Brain microvascular endothelial cell (primary cell): Measurements from ENCODE around the gene RIMBP2.

Experiments used
- DNase-seq: peaks from one replicate; pipeline ENCODE4 v3.0.0-alpha.2; 2020
- H3K27ac ChIP-seq: fragments of 250-450 bp; sonication (Bioruptor Pico); 2 replicates; pipeline ENCODE4 v1.5.1; 2020; ENCODE audit warnings: mild to moderate bottlenecking, moderate library complexity
- H3K27me3 ChIP-seq: fragments of 250-450 bp; sonication (Bioruptor Pico); replicated peaks from 2 replicates; pipeline ENCODE4 v1.5.1; 2020; ENCODE audit warnings: mild to moderate bottlenecking
- H3K36me3 ChIP-seq: fragments of 250-450 bp; sonication (Bioruptor Pico); replicated peaks from 2 replicates; pipeline ENCODE4 v1.5.1; 2020; ENCODE audit warnings: mild to moderate bottlenecking
- H3K4me3 ChIP-seq: 2 replicates; pipeline ENCODE4 v1.5.1; 2011; ENCODE audit warnings: low read depth, mild to moderate bottlenecking, control low read depth, low read length, moderate library complexity
- CTCF ChIP-seq: IDR thresholded peaks from 2 replicates; pipeline ENCODE4 v1.5.1; 2011; ENCODE audit warnings: low read depth, mild to moderate bottlenecking, moderate library complexity, low read length, control low read depth, inconsistent platforms; ENCODE audit errors: missing control alignments
- in situ Hi-C: cut with HindIII; loops from 2 replicates; pipeline ENCODE4 v1.10.0; 2017; ENCODE audit warnings: low sequenced_read_pairs, low pct_ligation_motif_present

RIMBP2 gene

GRCh38 chr12:130367523-130367922, 348.6 kb downstream of the RIMBP2 start:
- in situ Hi-C loops: no loop called here
- Histone ChIP-seq H3K4me3 (no peak overlapping the region), H3K27me3 (no peaks in the 10 kb centered on the region), H3K36me3 (no peaks in the 10 kb centered on the region), H3K27ac (no peak overlapping the region)
- no peak for TF ChIP-seq CTCF
- DNase-seq: no peak

GRCh38 chr12:130367003-130367402, 349.1 kb downstream of the RIMBP2 start:
- DNase-seq: no peak
- Histone ChIP-seq H3K27ac (no peak overlapping the region), H3K36me3 (no peaks in the 10 kb centered on the region), H3K27me3 (no peaks in the 10 kb centered on the region), H3K4me3 (no peak overlapping the region)
- in situ Hi-C loops: no loop called here
- TF ChIP-seq CTCF: no peak

- Histone ChIP-seq H3K27ac (no peak overlapping the region), H3K36me3 (no peaks in the 10 kb centered on the region), H3K27me3 (no peaks in the 10 kb centered on the region), H3K4me3 (no peak overlapping the region)
- in situ Hi-C loops: no loop called here
- TF ChIP-seq CTCF: no peak
- no peak for DNase-seq
Observed at GRCh38 chr12:130366159-130366558, 349.9 kb downstream of the RIMBP2 start.

DNA sequence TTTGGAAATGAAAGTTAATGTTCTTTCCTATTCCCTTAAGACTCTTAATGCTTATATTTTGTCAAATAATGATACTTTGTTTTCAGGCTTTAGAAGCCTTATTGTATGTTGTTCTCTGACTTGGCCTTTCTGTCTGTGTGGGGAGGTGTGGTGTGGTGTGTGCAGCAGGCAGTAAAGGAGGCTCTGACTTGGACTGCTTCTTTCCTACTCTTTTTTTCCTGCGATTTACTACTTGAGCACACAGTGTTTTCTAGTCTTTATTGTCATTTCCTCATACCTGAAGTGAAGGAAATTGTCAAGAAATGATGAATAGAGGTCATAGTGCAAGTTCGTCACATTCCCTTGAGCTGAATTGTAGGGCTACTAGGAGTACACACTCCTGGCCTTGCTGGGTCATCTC, 351.5 kb downstream of the RIMBP2 start:
- no peak for DNase-seq
- no peak for TF ChIP-seq CTCF

GRCh38 chr12:130362060-130362459, 354.0 kb downstream of the RIMBP2 start:
- TF ChIP-seq CTCF: no peak
- Histone ChIP-seq H3K27ac (no peak overlapping the region), H3K36me3 (no peaks in the 10 kb centered on the region), H3K27me3 (no peaks in the 10 kb centered on the region), H3K4me3 (no peak overlapping the region)
- in situ Hi-C loops: no loop called here
- DNase-seq: no peak

More for the DNA sequence above, 351.5 kb downstream of the RIMBP2 start:
- no peak overlapping the region for H3K4me3 ChIP-seq
- H3K36me3 ChIP-seq: no peaks in the 10 kb centered on the region
- H3K27me3 ChIP-seq: no peaks in the 10 kb centered on the region
- in situ Hi-C loops: no loop called here
- H3K27ac ChIP-seq: no peak overlapping the region

GRCh38 chr12:130357729-130358330, 358.3 kb downstream of the RIMBP2 start:
- DNase-seq: no peak
- no peak overlapping the region for H3K4me3 ChIP-seq
- H3K27ac ChIP-seq: no peak overlapping the region
- H3K36me3 ChIP-seq: no peaks in the 10 kb centered on the region
- in situ Hi-C loops: no loop called here
- no peaks in the 10 kb centered on the region for H3K27me3 ChIP-seq
- TF ChIP-seq CTCF: no peak
